Neural cell (in vitro differentiated cells): Measurements from ENCODE around the gene HDAC4. TPM values are rescaled to one million over a fixed set of nuclear protein-coding genes. Genes with fewer than 3 reads are reported as not detected.

Experiments used
- H2AFZ ChIP-seq: fragments of 200-600, 300-800 bp; sonication (generic), shearing (Covaris generic); 2 replicates; pipeline ENCODE4 v1.6.0; 2014; ENCODE audit warnings: low read depth, mild to moderate bottlenecking, antibody characterized with exemption, low read length, moderate library complexity
- H3F3A ChIP-seq: fragments of 200-600 bp; shearing (Covaris generic); 2 replicates; pipeline ENCODE4 v1.6.1; 2016; ENCODE audit warnings: mild to moderate bottlenecking, moderate library complexity, mixed read lengths, antibody characterized with exemption, low read length; ENCODE audit not compliant: insufficient read depth, poor library complexity, severe bottlenecking
- H3K27ac ChIP-seq: fragments of 200-600, 300-800 bp; sonication (generic), shearing (Covaris generic); 2 replicates; pipeline ENCODE4 v1.5.1; 2014; ENCODE audit warnings: mild to moderate bottlenecking, low read length, moderate library complexity
- H3K27me3 ChIP-seq: fragments of 300-800, 200-600 bp; sonication (generic), shearing (Covaris generic); 2 replicates; pipeline ENCODE4 v1.6.0; 2014; ENCODE audit warnings: mild to moderate bottlenecking, low read depth, low read length, moderate library complexity; ENCODE audit not compliant: insufficient read depth
- H3K36me3 ChIP-seq: fragments of 300-800, 200-600 bp; sonication (generic), shearing (Covaris generic); 2 replicates; pipeline ENCODE4 v1.5.1; 2014; ENCODE audit warnings: mild to moderate bottlenecking, antibody characterized with exemption, low read length, moderate library complexity; ENCODE audit not compliant: insufficient read depth
- H3K4me2 ChIP-seq: fragments of 300-800, 200-600 bp; sonication (generic), shearing (Covaris generic); 2 replicates; pipeline ENCODE4 v1.6.0; 2014; ENCODE audit warnings: mild to moderate bottlenecking, low read length
- H3K4me3 ChIP-seq: fragments of 300-800, 200-600 bp; sonication (generic), shearing (Covaris generic); 2 replicates; pipeline ENCODE4 v1.5.1; 2014; ENCODE audit warnings: mild to moderate bottlenecking, low read length, moderate library complexity
- H3K79me2 ChIP-seq: fragments of 200-600 bp; shearing (Covaris generic); replicated peaks from 2 replicates; pipeline ENCODE4 v1.6.0; 2014; ENCODE audit warnings: mild to moderate bottlenecking, low read length, moderate library complexity; ENCODE audit not compliant: insufficient read depth
- H3K9ac ChIP-seq: fragments of 300-800, 200-600 bp; sonication (generic), shearing (Covaris generic); 2 replicates; pipeline ENCODE4 v1.6.1; 2016; ENCODE audit warnings: mild to moderate bottlenecking, low read length, mixed read lengths
- H3K9me2 ChIP-seq: fragments of 200-600 bp; shearing (Covaris generic); 2 replicates; pipeline ENCODE4 v1.6.1; 2016; ENCODE audit warnings: mild to moderate bottlenecking, low read length, mixed read lengths; ENCODE audit not compliant: insufficient read depth
- H3K9me3 ChIP-seq: fragments of 200-600, 300-800 bp; sonication (generic), shearing (Covaris generic); 2 replicates; pipeline ENCODE4 v1.6.1; 2016; ENCODE audit warnings: mild to moderate bottlenecking, mixed run types, low read length, moderate library complexity, mixed read lengths
- H4K20me1 ChIP-seq: fragments of 200-600 bp; shearing (Covaris generic); 2 replicates; pipeline ENCODE4 v1.6.1; 2016; ENCODE audit warnings: mild to moderate bottlenecking, mixed run types; ENCODE audit not compliant: insufficient read depth
- EP300 ChIP-seq: fragments of 450-650 bp; conservative IDR thresholded peaks from 2 replicates; pipeline ENCODE4 v1.6.1; 2014; ENCODE audit warnings: antibody characterized with exemption, mild to moderate bottlenecking, moderate library complexity; ENCODE audit not compliant: poor library complexity, severe bottlenecking
- EZH2 ChIP-seq: fragments of 200-600, 300-800 bp; shearing (Covaris generic), sonication (generic); IDR thresholded peaks from 2 replicates; pipeline ENCODE4 v1.6.1; 2014; ENCODE audit warnings: antibody characterized with exemption, low read length, borderline replicate concordance, mild to moderate bottlenecking; ENCODE audit not compliant: insufficient read depth, poor library complexity, severe bottlenecking
- MXI1 ChIP-seq: fragments of 450-650 bp; conservative IDR thresholded peaks from 2 replicates; pipeline ENCODE4 v1.6.1; 2014; ENCODE audit warnings: antibody characterized with exemption, mild to moderate bottlenecking; ENCODE audit not compliant: poor library complexity, severe bottlenecking
- POLR2AphosphoS5 ChIP-seq: IDR thresholded peaks from 2 replicates; pipeline ENCODE4 v1.6.1; 2012
- RAD21 ChIP-seq: fragments of 450-650 bp; conservative IDR thresholded peaks from 2 replicates; pipeline ENCODE4 v1.6.1; 2014; ENCODE audit warnings: antibody characterized with exemption, mild to moderate bottlenecking, moderate library complexity
- SMC3 ChIP-seq: fragments of 450-650 bp; conservative IDR thresholded peaks from 2 replicates; pipeline ENCODE4 v1.6.1; 2014; ENCODE audit warnings: antibody characterized with exemption, mild to moderate bottlenecking, moderate library complexity; ENCODE audit not compliant: poor library complexity
- TAF1 ChIP-seq: IDR thresholded peaks from 2 replicates; pipeline ENCODE4 v1.6.1; 2012; ENCODE audit warnings: low read depth
- polyA plus RNA-seq: library from polyadenylated mRNA; depleted of rRNA; stranded (reverse); fragments of >200 nt; gene quantifications from 2 replicates; pipeline ENCODE4 v1.2.3, GENCODE V29; 2014
- TF ChIP-seq, protein P1 (sequence below): IDR thresholded peaks from 2 replicates; pipeline ENCODE4 v1.6.1; 2012; ENCODE audit warnings: borderline replicate concordance
- TF ChIP-seq, protein P2 (sequence below): fragments of 450-650 bp; IDR thresholded peaks from 2 replicates; pipeline ENCODE4 v1.5.1; 2014; ENCODE audit warnings: antibody characterized with exemption, mild to moderate bottlenecking, moderate library complexity; ENCODE audit not compliant: poor library complexity, severe bottlenecking

Gene HDAC4
- polyA plus RNA-seq, 1 donor from 2014 or later: 3.4 TPM

DNA sequence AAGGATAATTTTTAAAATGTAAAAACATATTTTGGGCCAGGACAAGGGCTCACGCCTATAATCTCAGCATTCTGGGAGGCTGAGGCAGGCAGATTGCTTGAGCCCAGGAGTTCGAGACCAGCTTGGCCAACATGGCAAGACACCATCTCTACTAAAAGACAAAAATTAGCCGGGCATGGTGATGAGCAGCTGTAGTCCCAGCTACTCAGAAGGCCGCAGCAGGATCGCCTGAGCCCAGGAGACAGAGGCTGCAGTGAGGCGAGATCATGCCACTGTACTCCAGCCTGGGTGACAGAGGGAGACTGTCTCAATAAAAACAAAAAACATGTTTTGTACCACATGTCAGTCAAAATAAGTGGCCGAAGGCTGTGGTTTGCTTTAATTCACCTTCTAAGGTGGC lies 122.5 kb downstream of the HDAC4 start:
- Histone ChIP-seq H3K79me2 (peaks cover 3% of the 10 kb centered on the region), H3K9ac (no peak overlapping the region), H3K9me2 (no peaks in the 10 kb centered on the region)

DNA sequence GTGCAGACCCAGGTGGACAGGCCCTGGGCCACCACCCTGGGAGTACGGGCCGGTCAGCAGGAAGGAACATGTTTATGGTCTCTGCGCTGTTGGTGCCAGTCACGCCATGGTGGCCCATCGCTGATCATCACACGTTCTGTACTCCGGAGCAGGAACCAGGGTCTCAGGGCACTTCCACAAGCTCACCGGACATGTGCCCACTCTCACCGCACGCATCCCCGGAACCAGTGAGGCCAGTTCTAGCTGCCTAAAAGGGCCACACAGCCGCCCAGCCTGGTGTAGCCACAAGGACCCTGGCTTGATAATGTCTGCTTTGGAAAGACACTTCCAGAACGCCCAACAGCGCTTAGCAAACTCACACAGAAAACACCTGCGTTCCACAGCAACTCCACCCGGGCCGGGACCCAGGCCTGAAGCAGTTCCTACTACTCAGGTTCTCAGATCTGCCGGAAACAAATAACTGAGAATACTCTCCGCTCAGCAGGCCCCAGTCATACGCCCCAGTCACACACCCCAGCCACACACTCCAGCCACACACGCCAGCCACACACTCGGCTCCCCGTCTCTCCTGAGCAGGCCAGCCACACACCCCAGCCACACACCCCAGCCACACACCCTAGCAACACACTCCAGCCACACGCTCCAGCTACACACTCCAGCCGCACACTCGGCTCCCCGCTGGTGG lies 123.3 kb downstream of the HDAC4 start:
- H3F3A ChIP-seq: no peaks in the 10 kb centered on the region
- H3K9me3 ChIP-seq: no peaks in the 10 kb centered on the region
- H3K27me3 ChIP-seq: no peaks in the 10 kb centered on the region
- H3K36me3 ChIP-seq: no peaks in the 10 kb centered on the region
- H4K20me1 ChIP-seq: no peaks in the 10 kb centered on the region
- H3K9ac ChIP-seq: no peak overlapping the region
- H3K4me2 ChIP-seq: no peak overlapping the region
- TF ChIP-seq EP300: no peak
- no peak for TF ChIP-seq SMC3
- TF ChIP-seq MXI1: no peak
- no peak for TF ChIP-seq RAD21
- TF ChIP-seq TAF1: no peak
- no peak for TF ChIP-seq POLR2AphosphoS5
- TF ChIP-seq, protein P1, sequence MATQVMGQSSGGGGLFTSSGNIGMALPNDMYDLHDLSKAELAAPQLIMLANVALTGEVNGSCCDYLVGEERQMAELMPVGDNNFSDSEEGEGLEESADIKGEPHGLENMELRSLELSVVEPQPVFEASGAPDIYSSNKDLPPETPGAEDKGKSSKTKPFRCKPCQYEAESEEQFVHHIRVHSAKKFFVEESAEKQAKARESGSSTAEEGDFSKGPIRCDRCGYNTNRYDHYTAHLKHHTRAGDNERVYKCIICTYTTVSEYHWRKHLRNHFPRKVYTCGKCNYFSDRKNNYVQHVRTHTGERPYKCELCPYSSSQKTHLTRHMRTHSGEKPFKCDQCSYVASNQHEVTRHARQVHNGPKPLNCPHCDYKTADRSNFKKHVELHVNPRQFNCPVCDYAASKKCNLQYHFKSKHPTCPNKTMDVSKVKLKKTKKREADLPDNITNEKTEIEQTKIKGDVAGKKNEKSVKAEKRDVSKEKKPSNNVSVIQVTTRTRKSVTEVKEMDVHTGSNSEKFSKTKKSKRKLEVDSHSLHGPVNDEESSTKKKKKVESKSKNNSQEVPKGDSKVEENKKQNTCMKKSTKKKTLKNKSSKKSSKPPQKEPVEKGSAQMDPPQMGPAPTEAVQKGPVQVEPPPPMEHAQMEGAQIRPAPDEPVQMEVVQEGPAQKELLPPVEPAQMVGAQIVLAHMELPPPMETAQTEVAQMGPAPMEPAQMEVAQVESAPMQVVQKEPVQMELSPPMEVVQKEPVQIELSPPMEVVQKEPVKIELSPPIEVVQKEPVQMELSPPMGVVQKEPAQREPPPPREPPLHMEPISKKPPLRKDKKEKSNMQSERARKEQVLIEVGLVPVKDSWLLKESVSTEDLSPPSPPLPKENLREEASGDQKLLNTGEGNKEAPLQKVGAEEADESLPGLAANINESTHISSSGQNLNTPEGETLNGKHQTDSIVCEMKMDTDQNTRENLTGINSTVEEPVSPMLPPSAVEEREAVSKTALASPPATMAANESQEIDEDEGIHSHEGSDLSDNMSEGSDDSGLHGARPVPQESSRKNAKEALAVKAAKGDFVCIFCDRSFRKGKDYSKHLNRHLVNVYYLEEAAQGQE: no peak
- no peak for TF ChIP-seq EZH2
- TF ChIP-seq, protein P2, sequence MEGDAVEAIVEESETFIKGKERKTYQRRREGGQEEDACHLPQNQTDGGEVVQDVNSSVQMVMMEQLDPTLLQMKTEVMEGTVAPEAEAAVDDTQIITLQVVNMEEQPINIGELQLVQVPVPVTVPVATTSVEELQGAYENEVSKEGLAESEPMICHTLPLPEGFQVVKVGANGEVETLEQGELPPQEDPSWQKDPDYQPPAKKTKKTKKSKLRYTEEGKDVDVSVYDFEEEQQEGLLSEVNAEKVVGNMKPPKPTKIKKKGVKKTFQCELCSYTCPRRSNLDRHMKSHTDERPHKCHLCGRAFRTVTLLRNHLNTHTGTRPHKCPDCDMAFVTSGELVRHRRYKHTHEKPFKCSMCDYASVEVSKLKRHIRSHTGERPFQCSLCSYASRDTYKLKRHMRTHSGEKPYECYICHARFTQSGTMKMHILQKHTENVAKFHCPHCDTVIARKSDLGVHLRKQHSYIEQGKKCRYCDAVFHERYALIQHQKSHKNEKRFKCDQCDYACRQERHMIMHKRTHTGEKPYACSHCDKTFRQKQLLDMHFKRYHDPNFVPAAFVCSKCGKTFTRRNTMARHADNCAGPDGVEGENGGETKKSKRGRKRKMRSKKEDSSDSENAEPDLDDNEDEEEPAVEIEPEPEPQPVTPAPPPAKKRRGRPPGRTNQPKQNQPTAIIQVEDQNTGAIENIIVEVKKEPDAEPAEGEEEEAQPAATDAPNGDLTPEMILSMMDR: no peak
- no peak overlapping the region for H3K4me3 ChIP-seq
- peaks cover 7% of the 10 kb centered on the region for H3K79me2 ChIP-seq
- no peaks in the 10 kb centered on the region for H3K9me2 ChIP-seq
- H3K27ac ChIP-seq: no peak overlapping the region
- H2AFZ ChIP-seq: no peak overlapping the region

More for the DNA sequence above, 122.5 kb downstream of the HDAC4 start:
- no peaks in the 10 kb centered on the region for H3K9me3 ChIP-seq
- H3K4me3 ChIP-seq: no peak overlapping the region
- no peaks in the 10 kb centered on the region for H3K27me3 ChIP-seq
- TF ChIP-seq EP300 (no peak), MXI1 (no peak), RAD21 (no peak), EZH2 (no peak), SMC3 (no peak), TAF1 (no peak), POLR2AphosphoS5 (no peak)
- TF ChIP-seq, protein P1: no peak
- TF ChIP-seq, protein P2: no peak
- no peak overlapping the region for H3K4me2 ChIP-seq
- H4K20me1 ChIP-seq: no peaks in the 10 kb centered on the region
- no peak overlapping the region for H3K27ac ChIP-seq
- H3K36me3 ChIP-seq: no peaks in the 10 kb centered on the region
- H3F3A ChIP-seq: no peaks in the 10 kb centered on the region
- H2AFZ ChIP-seq: no peak overlapping the region
